T47D (cell line): ENCODE measurements around the gene PCDHGA6.
"Not testable (repeated sequence)": the region's sequence is repeated elsewhere in the genome, so short reads cannot be mapped to it uniquely, and the experiment has no call there.

Experiments used
- DNase-seq, 2 experiments: peaks; one replicate each; pipeline versions ENCODE4 v3.0.0 to v3.0.0-alpha.2; 2011 to 2012; ENCODE audit warnings: low read depth in 1 of 2, low spot score in 1 of 2
- JUND ChIP-seq: IDR thresholded peaks from 2 replicates; pipeline ENCODE4 v1.6.1; 2012; ENCODE audit warnings: low read depth
- in situ Hi-C: cut with HindIII; loops from 2 replicates; pipeline ENCODE4 v1.10.0; 2016; ENCODE audit warnings: low sequenced_read_pairs, low pct_unique_long_range_greater_than_20kb

Gene PCDHGA6

DNA sequence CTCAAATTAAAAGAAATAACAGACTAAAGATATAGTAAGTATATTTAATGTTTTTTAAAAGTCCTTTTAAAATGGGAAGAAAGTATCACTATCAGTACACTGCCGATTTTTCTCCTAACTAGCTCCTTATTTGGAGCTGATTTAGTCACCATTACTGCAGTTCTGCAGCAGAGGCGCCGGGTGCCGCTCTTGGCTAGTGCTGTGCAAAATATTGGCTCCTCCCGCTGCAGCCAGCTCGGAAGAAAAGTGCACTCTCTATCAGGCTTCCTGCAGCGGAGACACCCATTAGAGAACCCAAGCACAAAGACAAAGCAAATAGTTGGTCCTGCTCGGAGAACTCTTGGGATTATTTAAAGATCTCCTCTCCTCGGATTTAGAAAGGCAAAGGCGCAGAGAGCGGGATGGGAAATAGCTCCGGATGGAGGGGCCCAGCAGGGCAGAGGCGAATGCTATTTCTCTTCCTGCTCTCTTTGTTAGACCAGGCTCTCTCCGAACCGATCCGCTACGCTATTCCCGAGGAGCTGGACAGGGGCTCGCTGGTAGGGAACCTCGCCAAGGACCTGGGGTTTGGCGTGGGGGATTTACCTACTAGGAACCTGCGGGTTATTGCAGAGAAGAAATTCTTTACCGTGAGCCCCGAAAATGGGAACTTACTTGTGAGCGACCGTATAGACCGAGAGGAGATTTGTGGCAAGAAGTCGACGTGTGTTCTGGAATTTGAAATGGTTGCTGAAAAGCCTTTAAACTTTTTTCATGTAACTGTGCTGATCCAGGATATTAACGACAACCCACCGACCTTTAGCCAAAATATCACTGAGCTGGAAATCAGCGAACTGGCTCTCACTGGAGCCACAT, 3.5 kb upstream of the PCDHGA6 start, which contains the start of gene PCDHGB3:
Gene PCDHGB3 (plus strand): TSS at position 249 of the 855 bp plus-strand sequence. CDS start 153 bp downstream, at position 402.
- DNase-seq = no peak
- no peak for TF ChIP-seq JUND
- in situ Hi-C loops = no loop called here

DNA sequence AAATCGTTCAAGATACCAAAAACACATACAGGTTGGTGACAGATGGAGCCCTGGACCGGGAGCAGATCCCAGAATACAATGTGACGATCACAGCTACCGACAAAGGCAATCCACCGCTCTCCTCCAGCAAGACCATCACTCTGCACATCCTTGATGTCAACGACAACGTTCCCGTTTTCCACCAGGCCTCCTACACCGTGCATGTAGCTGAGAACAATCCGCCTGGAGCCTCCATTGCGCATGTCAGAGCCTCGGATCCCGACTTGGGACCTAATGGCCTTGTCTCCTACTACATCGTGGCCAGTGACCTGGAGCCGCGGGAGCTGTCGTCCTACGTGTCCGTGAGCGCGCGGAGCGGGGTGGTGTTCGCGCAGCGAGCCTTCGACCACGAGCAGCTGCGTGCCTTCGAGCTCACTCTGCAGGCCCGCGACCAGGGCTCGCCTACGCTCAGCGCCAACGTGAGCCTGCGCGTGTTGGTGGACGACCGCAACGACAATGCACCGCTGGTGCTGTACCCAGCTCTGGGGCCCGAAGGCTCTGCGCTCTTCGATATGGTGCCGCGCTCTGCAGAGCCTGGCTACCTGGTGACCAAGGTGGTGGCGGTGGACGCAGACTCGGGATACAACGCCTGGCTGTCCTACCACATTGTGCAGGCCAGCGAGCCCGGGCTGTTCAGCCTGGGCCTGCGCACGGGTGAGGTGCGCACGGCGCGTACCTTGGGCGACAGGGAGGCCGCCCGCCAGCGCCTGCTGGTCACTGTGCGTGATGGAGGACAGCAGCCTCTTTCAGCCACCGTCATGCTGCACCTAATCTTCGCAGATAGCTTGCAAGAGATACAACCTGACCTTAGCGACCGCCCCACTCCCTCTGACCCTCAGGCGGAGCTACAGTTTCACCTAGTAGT, 1.9 kb upstream of the PCDHGA6 start:
- no peak for TF ChIP-seq JUND
- in situ Hi-C loops = no loop called here
- DNase-seq = no peak

DNA sequence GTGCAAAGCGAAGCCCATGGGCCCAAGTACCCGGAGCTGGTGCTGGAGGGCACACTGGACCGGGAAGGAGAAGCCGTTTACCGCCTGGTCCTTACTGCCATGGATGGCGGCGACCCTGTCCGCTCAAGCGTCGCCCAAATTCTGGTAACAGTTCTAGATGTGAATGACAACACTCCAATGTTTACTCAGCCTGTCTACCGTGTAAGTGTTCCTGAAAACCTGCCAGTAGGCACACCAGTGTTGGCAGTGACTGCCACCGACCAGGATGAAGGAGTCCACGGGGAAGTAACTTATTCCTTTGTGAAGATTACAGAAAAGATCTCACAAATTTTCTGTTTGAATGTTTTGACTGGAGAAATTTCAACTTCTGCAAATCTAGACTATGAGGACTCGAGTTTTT, 936 bp downstream of the PCDHGA6 start:
- TF ChIP-seq JUND = no peak
- in situ Hi-C loops = no loop called here
- DNase-seq = no peak

DNA sequence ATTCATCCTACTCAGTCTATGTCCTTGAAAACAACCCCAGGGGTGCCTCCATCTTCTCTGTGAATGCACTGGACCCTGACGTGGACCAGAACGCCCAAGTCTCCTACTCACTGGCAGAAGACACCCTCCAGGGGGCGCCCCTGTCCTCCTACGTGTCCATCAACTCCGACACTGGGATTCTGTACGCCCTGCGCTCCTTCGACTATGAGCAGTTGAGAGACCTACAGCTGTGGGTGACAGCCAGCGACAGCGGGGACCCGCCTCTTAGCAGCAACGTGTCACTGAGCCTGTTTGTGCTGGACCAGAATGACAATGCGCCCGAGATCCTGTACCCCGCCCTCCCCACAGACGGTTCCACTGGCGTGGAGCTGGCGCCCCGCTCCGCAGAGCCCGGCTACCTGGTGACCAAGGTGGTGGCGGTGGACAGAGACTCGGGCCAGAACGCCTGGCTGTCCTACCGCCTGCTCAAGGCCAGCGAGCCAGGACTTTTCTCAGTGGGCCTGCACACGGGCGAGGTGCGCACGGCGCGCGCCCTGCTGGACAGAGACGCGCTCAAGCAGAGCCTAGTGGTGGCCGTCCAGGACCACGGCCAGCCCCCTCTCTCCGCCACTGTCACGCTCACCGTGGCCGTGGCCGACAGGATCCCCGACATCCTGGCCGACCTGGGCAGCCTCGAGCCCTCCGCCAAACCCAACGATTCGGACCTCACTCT, 1.9 kb downstream of the PCDHGA6 start:
- in situ Hi-C loops, DNase-seq: not testable (repeated sequence)

- DNase-seq = peak; percentile 82 to 88
- TF ChIP-seq JUND = no peak
- in situ Hi-C loops = no loop called here
These were observed 9.0 kb downstream of the PCDHGA6 start, which contains the start of gene PCDHGA7 for GRCh38 chr5:141382469-141383294. Gene PCDHGA7 (plus strand): TSS chr5:141382742. CDS start chr5:141382900, 158 bp downstream.

GRCh38 chr5:141383345-141383744, 9.7 kb downstream of the PCDHGA6 start:
- in situ Hi-C loops = no loop called here
- no peak for DNase-seq
- no peak for TF ChIP-seq JUND

DNA sequence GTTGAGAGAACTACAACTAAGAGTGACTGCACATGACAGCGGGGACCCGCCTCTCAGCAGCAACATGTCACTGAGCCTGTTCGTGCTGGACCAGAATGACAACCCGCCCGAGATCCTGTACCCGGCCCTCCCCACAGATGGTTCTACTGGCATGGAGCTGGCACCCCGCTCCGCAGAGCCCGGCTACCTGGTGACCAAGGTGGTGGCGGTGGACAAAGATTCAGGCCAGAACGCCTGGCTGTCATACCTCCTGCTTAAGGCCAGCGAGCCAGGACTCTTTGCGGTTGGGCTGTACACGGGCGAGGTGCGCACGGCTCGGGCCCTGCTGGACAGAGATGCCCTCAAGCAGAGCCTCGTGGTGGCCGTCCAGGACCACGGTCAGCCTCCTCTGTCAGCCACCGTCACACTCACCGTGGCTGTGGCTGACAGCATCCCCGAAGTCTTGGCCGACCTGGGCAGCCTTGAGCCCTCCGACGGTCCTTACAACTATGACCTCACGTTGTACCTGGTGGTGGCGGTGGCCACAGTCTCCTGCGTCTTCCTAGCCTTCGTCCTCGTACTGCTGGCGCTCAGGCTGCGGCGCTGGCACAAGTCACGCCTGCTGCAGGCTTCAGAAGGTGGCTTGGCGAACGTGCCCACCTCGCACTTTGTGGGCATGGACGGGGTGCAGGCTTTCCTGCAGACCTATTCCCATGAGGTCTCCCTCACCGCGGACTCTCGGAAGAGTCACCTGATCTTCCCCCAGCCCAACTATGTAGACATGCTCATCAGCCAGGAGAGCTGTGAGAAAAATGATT, 11.0 kb downstream of the PCDHGA6 start:
- TF ChIP-seq JUND = no peak
- in situ Hi-C loops = no loop called here
- no peak for DNase-seq

GRCh38 chr5:141387557-141388311, 14.0 kb downstream of the PCDHGA6 start, which contains the start of gene PCDHGB4:
Gene PCDHGB4 (plus strand): TSS chr5:141387698. CDS start chr5:141387885, 187 bp downstream.
- DNase-seq = peak in 1 of 2 experiments; percentile 63
- in situ Hi-C loops = not testable (repeated sequence)

- in situ Hi-C loops = no loop called here
These were observed 15.0 kb downstream of the PCDHGA6 start for GRCh38 chr5:141388661-141389060.

More at GRCh38 chr5:141388661-141389060, 15.0 kb downstream of the PCDHGA6 start:
- no peak for DNase-seq
- TF ChIP-seq JUND = no peak
